Uterus (tissue), 2 donors: ENCODE data around the gene ADNP.

ENCODE experiments used
- CTCF ChIP-seq, 4 experiments: fragments of 200-600 bp in 2 of 4; fragments of 450-650 bp in 2 of 4; sonication (generic) in 2 of 4; IDR thresholded peaks; one replicate each; pipeline ENCODE4 v1.5.1; 2016 to 2019; ENCODE audit warnings: antibody characterized with exemption in 4 of 4, mild to moderate bottlenecking in 2 of 4, moderate library complexity in 1 of 4
- POLR2A ChIP-seq, 2 donors: fragments of 450-650 bp; IDR thresholded peaks; one replicate each; pipeline ENCODE4 v1.6.1; 2016; ENCODE audit warnings: antibody characterized with exemption in 2 of 2, mild to moderate bottlenecking in 1 of 2, moderate library complexity in 1 of 2

DNA sequence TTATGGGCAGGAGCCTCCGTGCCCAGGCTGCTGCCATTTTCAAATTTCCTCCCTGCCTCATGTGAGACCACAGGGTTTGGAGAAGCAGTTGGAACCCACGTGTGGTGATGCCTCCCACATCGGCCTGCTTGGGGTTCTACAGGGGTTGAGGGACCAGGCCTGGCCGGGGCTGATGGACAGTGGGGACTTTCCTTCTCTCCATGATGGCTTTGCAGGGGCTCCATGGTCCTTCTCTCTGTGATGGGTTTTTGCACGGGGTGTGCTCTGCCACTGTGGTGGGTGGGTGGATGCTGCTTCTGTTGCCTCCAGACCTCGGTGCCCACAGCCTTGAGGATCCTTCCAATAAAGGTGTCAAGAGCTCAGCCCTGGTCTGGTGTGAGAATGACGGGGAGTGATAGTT is 54.4 kb downstream of the ADNP start:
- TF ChIP-seq CTCF (IDR thresholded peaks at IDR 0.05), result no peak
- TF ChIP-seq POLR2A (IDR thresholded peaks at IDR 0.05), result no peak
